GM06990 (cell line): ENCODE measurements around the gene LAMP2.
"Not testable (repeated sequence)": the region's sequence is repeated elsewhere in the genome, so short reads cannot be mapped to it uniquely, and the experiment has no call there.

ENCODE experiments used
- DNase-seq: peaks from one replicate; pipeline ENCODE4 v3.0.0-alpha.2; 2011; ENCODE audit not compliant: insufficient read length; ENCODE audit errors: extremely low read depth
- H3K27me3 ChIP-seq: replicated peaks from 2 replicates; pipeline ENCODE4 v1.6.0; 2011; ENCODE audit warnings: low read length; ENCODE audit not compliant: control insufficient read depth, insufficient read depth
- H3K36me3 ChIP-seq: 2 replicates; pipeline ENCODE4 v1.5.1; 2011; ENCODE audit warnings: low read length; ENCODE audit not compliant: control insufficient read depth, insufficient read depth
- H3K4me3 ChIP-seq: replicated peaks from 2 replicates; pipeline ENCODE4 v1.5.1; 2011; ENCODE audit warnings: low read depth, mild to moderate bottlenecking, control low read depth, low read length
- CTCF ChIP-seq: IDR thresholded peaks from 2 replicates; pipeline ENCODE4 v1.5.1; 2011; ENCODE audit warnings: low read length, control low read depth, mild to moderate bottlenecking, inconsistent platforms; ENCODE audit not compliant: insufficient read depth, poor library complexity, severe bottlenecking

The LAMP2 gene

GRCh38 chrX:120476714-120477113 is 7.6 kb upstream of the LAMP2 start:
- DNase-seq, result no peak
- no peak overlapping the region for H3K4me3 ChIP-seq
- no peaks in the 10 kb centered on the region for H3K27me3 ChIP-seq
- TF ChIP-seq CTCF, result no peak
- no peaks in the 10 kb centered on the region for H3K36me3 ChIP-seq

GRCh38 chrX:120475447-120475846 is 6.4 kb upstream of the LAMP2 start:
- H3K36me3 ChIP-seq, H3K27me3 ChIP-seq, H3K4me3 ChIP-seq, DNase-seq: not testable (repeated sequence)
- peak; percentile 63 for TF ChIP-seq CTCF

- Histone ChIP-seq H3K27me3 (no peaks in the 10 kb centered on the region), H3K36me3 (no peaks in the 10 kb centered on the region), H3K4me3 (no peak overlapping the region)
- no peak for DNase-seq
- TF ChIP-seq CTCF, result no peak
Observed at GRCh38 chrX:120474085-120474484, 5.0 kb upstream of the LAMP2 start.

- H3K4me3 ChIP-seq, DNase-seq, H3K36me3 ChIP-seq: not testable (repeated sequence)
Observed at GRCh38 chrX:120469657-120470056, 561 bp upstream of the LAMP2 start.

GRCh38 chrX:120468479-120468824 is 644 bp downstream of the LAMP2 start:
- no peak for DNase-seq
- no peak for TF ChIP-seq CTCF
- no peaks in the 10 kb centered on the region for H3K36me3 ChIP-seq
- H3K4me3 ChIP-seq, result peak overlapping the region; percentile 82
- H3K27me3 ChIP-seq, result no peaks in the 10 kb centered on the region

More at GRCh38 chrX:120469657-120470056, 561 bp upstream of the LAMP2 start:
- H3K27me3 ChIP-seq, result not testable (repeated sequence)

- no peaks in the 10 kb centered on the region for H3K36me3 ChIP-seq
- DNase-seq, result no peak
- no peak for TF ChIP-seq CTCF
- no peaks in the 10 kb centered on the region for H3K27me3 ChIP-seq
- H3K4me3 ChIP-seq, result peak overlapping the region; percentile 82
Observed at GRCh38 chrX:120468071-120468470, 1.0 kb downstream of the LAMP2 start.

- no peaks in the 10 kb centered on the region for H3K27me3 ChIP-seq
- TF ChIP-seq CTCF, result no peak
- H3K4me3 ChIP-seq, result no peak overlapping the region
- DNase-seq, result no peak
- no peaks in the 10 kb centered on the region for H3K36me3 ChIP-seq
Observed at GRCh38 chrX:120464411-120464810, 4.7 kb downstream of the LAMP2 start.
